ENCODE data around the gene ROR2. TPM values are rescaled to one million over a fixed set of nuclear protein-coding genes. Genes with fewer than 3 reads are reported as not detected.

Gene ROR2
- total RNA-seq, 4 donors from 2014 or later = 0.70 to 9.9 (median 4.1) TPM

GRCh38 chr9:91817493-91818224 lies 132.4 kb downstream of the ROR2 start:
- no peak overlapping the region for H3K4me3 ChIP-seq
- TF ChIP-seq POLR2A (IDR thresholded peaks at IDR 0.05) = no peak
- no peak for TF ChIP-seq CTCF (IDR thresholded peaks at IDR 0.05)
- no peaks in the 10 kb centered on the region for H3K9me3 ChIP-seq
- H3K27ac ChIP-seq = peak overlapping the region; percentile 12 to 81 (median 48)
- peaks cover 0 to 17% (median 0%) of the 10 kb centered on the region in 4 donors for H3K4me1 ChIP-seq
- DNase-seq = no peak
- H3K27me3 ChIP-seq = no peaks in the 10 kb centered on the region
- no peaks in the 10 kb centered on the region for H3K36me3 ChIP-seq

GRCh38 chr9:91817106-91817492 lies 132.9 kb downstream of the ROR2 start:
- H3K4me1 ChIP-seq = peaks cover 0 to 17% (median 0%) of the 10 kb centered on the region in 4 donors
- H3K9me3 ChIP-seq = no peaks in the 10 kb centered on the region
- no peaks in the 10 kb centered on the region for H3K27me3 ChIP-seq
- H3K4me3 ChIP-seq = no peak overlapping the region
- no peak for TF ChIP-seq POLR2A (IDR thresholded peaks at IDR 0.05)
- DNase-seq = no peak
- H3K36me3 ChIP-seq = no peaks in the 10 kb centered on the region
- peak overlapping the region in 3 of 4 donors; percentile 25 to 81 (median 71) for H3K27ac ChIP-seq

- H3K27ac ChIP-seq = peak overlapping the region in 2 of 4 donors; percentile 71 to 81
Observed at GRCh38 chr9:91816356-91816755, 133.7 kb downstream of the ROR2 start.

GRCh38 chr9:91815896-91816295 lies 134.1 kb downstream of the ROR2 start:
- H3K4me3 ChIP-seq = no peak overlapping the region
- H3K36me3 ChIP-seq = no peaks in the 10 kb centered on the region
- no peaks in the 10 kb centered on the region for H3K9me3 ChIP-seq
- no peak for DNase-seq
- no peaks in the 10 kb centered on the region for H3K27me3 ChIP-seq
- H3K27ac ChIP-seq = no peak overlapping the region
- peaks cover 0 to 17% (median 0%) of the 10 kb centered on the region in 4 donors for H3K4me1 ChIP-seq
- TF ChIP-seq CTCF (IDR thresholded peaks at IDR 0.05) (no peak), POLR2A (IDR thresholded peaks at IDR 0.05) (no peak)

More at GRCh38 chr9:91816356-91816755, 133.7 kb downstream of the ROR2 start:
- H3K9me3 ChIP-seq = no peaks in the 10 kb centered on the region
- DNase-seq = no peak
- peaks cover 0 to 17% (median 0%) of the 10 kb centered on the region in 4 donors for H3K4me1 ChIP-seq
- no peaks in the 10 kb centered on the region for H3K27me3 ChIP-seq
- H3K4me3 ChIP-seq = no peak overlapping the region
- no peaks in the 10 kb centered on the region for H3K36me3 ChIP-seq
- TF ChIP-seq CTCF (IDR thresholded peaks at IDR 0.05) (no peak), POLR2A (IDR thresholded peaks at IDR 0.05) (no peak)

GRCh38 chr9:91814753-91815152 lies 135.3 kb downstream of the ROR2 start:
- Histone ChIP-seq H3K9me3 (no peaks in the 10 kb centered on the region), H3K36me3 (no peaks in the 10 kb centered on the region), H3K4me3 (no peak overlapping the region), H3K27me3 (no peaks in the 10 kb centered on the region), H3K4me1 (peaks cover 0 to 17% (median 0%) of the 10 kb centered on the region in 4 donors), H3K27ac (peak overlapping the region in 1 of 4 donors; percentile 41)
- no peak for DNase-seq
- TF ChIP-seq CTCF (IDR thresholded peaks at IDR 0.05) (no peak), POLR2A (IDR thresholded peaks at IDR 0.05) (no peak)

GRCh38 chr9:91814201-91814600 lies 135.8 kb downstream of the ROR2 start:
- H3K36me3 ChIP-seq = no peaks in the 10 kb centered on the region
- H3K27me3 ChIP-seq = no peaks in the 10 kb centered on the region
- H3K4me3 ChIP-seq = no peak overlapping the region
- H3K9me3 ChIP-seq = no peaks in the 10 kb centered on the region
- TF ChIP-seq POLR2A (IDR thresholded peaks at IDR 0.05) (no peak), CTCF (IDR thresholded peaks at IDR 0.05) (no peak)
- DNase-seq = no peak
- peaks cover 0 to 19% (median 0%) of the 10 kb centered on the region in 4 donors for H3K4me1 ChIP-seq
- H3K27ac ChIP-seq = peak overlapping the region in 1 of 4 donors; percentile 41

Data from Peyer's patch (tissue), 4 donors.